HFFc6 (cell line): ENCODE measurements around the gene GTF3C5. TPM values are rescaled to one million over a fixed set of nuclear protein-coding genes. Genes with fewer than 3 reads are reported as not detected.

ENCODE experiments used
- DNase-seq: peaks from one replicate; pipeline ENCODE4 v3.0.0-alpha.2; 2018
- H3K27ac Mint-ChIP-seq: 2 replicates; pipeline ENCODE4 v1.8.0; 2020; ENCODE audit warnings: mild to moderate bottlenecking, mixed read lengths
- H3K27me3 Mint-ChIP-seq: 2 replicates; pipeline ENCODE4 v1.8.0; 2021; ENCODE audit warnings: mild to moderate bottlenecking, moderate library complexity, mixed read lengths; ENCODE audit not compliant: insufficient read depth
- H3K36me3 Mint-ChIP-seq: 2 replicates; pipeline ENCODE4 v1.8.0; 2021; ENCODE audit warnings: low read depth, mixed read lengths
- H3K4me1 Mint-ChIP-seq: 2 replicates; pipeline ENCODE4 v1.8.0; 2020; ENCODE audit warnings: low read depth, mixed read lengths
- H3K4me3 Mint-ChIP-seq: 2 replicates; pipeline ENCODE4 v1.8.0; 2020; ENCODE audit warnings: mild to moderate bottlenecking, moderate library complexity, mixed read lengths
- H3K9me3 Mint-ChIP-seq: 2 replicates; pipeline ENCODE4 v1.8.0; 2020; ENCODE audit warnings: mild to moderate bottlenecking, mixed read lengths
- CTCF ChIP-seq: fragments of 200-600 bp; sonication (generic); IDR thresholded peaks from 2 replicates; pipeline ENCODE4 v1.5.0; 2021; ENCODE audit warnings: antibody characterized with exemption, mild to moderate bottlenecking
- total RNA-seq, 6 experiments: library from RNA; stranded (reverse); fragmentation: NEBNext Ultra II Directional; extraction: Animal tissue kit (Norgen Biotek cat#: 25700); gene quantifications; 2 replicates in 1 of 6; 3 replicates in 5 of 6; pipeline ENCODE4 v1.2.3, GENCODE V29; 2021

Gene GTF3C5
- total RNA-seq, 6 experiments from 2014 or later = 34.5 to 40.2 (median 38.4) TPM

- no peaks in the 10 kb centered on the region; the same call in 1 of the 2 replicates for H3K27me3 Mint-ChIP-seq
- no peak overlapping the region for H3K4me3 Mint-ChIP-seq
- DNase-seq = no peak
- H3K36me3 Mint-ChIP-seq = peaks cover 18% of the 10 kb centered on the region
- no peak overlapping the region for H3K27ac Mint-ChIP-seq
- H3K4me1 Mint-ChIP-seq = peaks cover 22% of the 10 kb centered on the region
- TF ChIP-seq CTCF = no peak
- H3K9me3 Mint-ChIP-seq = no peaks in the 10 kb centered on the region
These were observed 26.2 kb downstream of the GTF3C5 start for GRCh38 chr9:133057006-133057405.

- H3K27ac Mint-ChIP-seq = no peak overlapping the region
- H3K27me3 Mint-ChIP-seq = no peaks in the 10 kb centered on the region; the same call in 1 of the 2 replicates
- no peaks in the 10 kb centered on the region for H3K9me3 Mint-ChIP-seq
- TF ChIP-seq CTCF = no peak
- no peak for DNase-seq
- H3K4me1 Mint-ChIP-seq = peaks cover 22% of the 10 kb centered on the region
- H3K4me3 Mint-ChIP-seq = no peak overlapping the region
- H3K36me3 Mint-ChIP-seq = peaks cover 18% of the 10 kb centered on the region
These were observed 26.8 kb downstream of the GTF3C5 start for GRCh38 chr9:133057553-133057952.

GRCh38 chr9:133058071-133058470 lies 27.3 kb downstream of the GTF3C5 start:
- Mint-ChIP-seq H3K4me3 (no peak overlapping the region), H3K27ac (no peak overlapping the region), H3K9me3 (no peaks in the 10 kb centered on the region), H3K36me3 (peaks cover 18% of the 10 kb centered on the region), H3K27me3 (no peaks in the 10 kb centered on the region; the same call in 1 of the 2 replicates), H3K4me1 (peaks cover 22% of the 10 kb centered on the region)
- TF ChIP-seq CTCF = no peak
- DNase-seq = no peak

GRCh38 chr9:133058550-133059320 lies 27.9 kb downstream of the GTF3C5 start:
- TF ChIP-seq CTCF = no peak
- Mint-ChIP-seq H3K4me3 (no peak overlapping the region), H3K9me3 (no peaks in the 10 kb centered on the region), H3K27me3 (no peaks in the 10 kb centered on the region; the same call in 1 of the 2 replicates), H3K27ac (no peak overlapping the region), H3K36me3 (peaks cover 15% of the 10 kb centered on the region), H3K4me1 (peaks cover 22% of the 10 kb centered on the region)
- no peak for DNase-seq

- Mint-ChIP-seq H3K27ac (no peak overlapping the region), H3K27me3 (no peaks in the 10 kb centered on the region; the same call in 1 of the 2 replicates), H3K4me3 (no peak overlapping the region), H3K36me3 (peaks cover 10% of the 10 kb centered on the region; the same call in 1 of the 2 replicates), H3K9me3 (no peaks in the 10 kb centered on the region), H3K4me1 (peaks cover 15% of the 10 kb centered on the region)
- no peak for TF ChIP-seq CTCF
- DNase-seq = no peak
These were observed 28.8 kb downstream of the GTF3C5 start for GRCh38 chr9:133059623-133060022.
